Suprapubic skin (tissue), 4 donors: Measurements from ENCODE around the gene THUMPD1.

ENCODE experiments used
- CTCF ChIP-seq, 2 donors: fragments of 200-600 bp in 1 of 2; fragments of 450-650 bp in 1 of 2; sonication (generic) in 1 of 2; IDR thresholded peaks; one replicate each; pipeline ENCODE4 v1.5.1; 2016 to 2019; ENCODE audit warnings: antibody characterized with exemption in 2 of 2, mild to moderate bottlenecking in 1 of 2, moderate library complexity in 1 of 2
- EP300 ChIP-seq: sonication (generic); formaldehyde crosslinking; IDR thresholded peaks from one replicate; pipeline ENCODE4 v1.6.1; 2017; ENCODE audit warnings: antibody characterized with exemption
- POLR2A ChIP-seq, 2 donors: fragments of 450-650 bp; IDR thresholded peaks; one replicate each; pipeline ENCODE4 v1.6.1; 2017; ENCODE audit warnings: antibody characterized with exemption in 2 of 2, mild to moderate bottlenecking in 2 of 2, moderate library complexity in 2 of 2
- POLR2AphosphoS5 ChIP-seq, 3 donors: sonication (generic); formaldehyde crosslinking; IDR thresholded peaks; one replicate each; pipeline ENCODE4 v1.6.1; 2017; ENCODE audit warnings: antibody characterized with exemption in 3 of 3

GRCh38 chr16:20763461-20764232 lies 22.0 kb upstream of the THUMPD1 start, which contains the start of gene ACSM3:
- TF ChIP-seq POLR2AphosphoS5 (IDR thresholded peaks at IDR 0.05) = no peak
- no peak for TF ChIP-seq CTCF (IDR thresholded peaks at IDR 0.05)
- TF ChIP-seq EP300 = no peak
- TF ChIP-seq POLR2A (IDR thresholded peaks at IDR 0.05) = no peak
